OCI-LY7 (cell line): ENCODE measurements around the gene DIAPH1. TPM values are rescaled to one million over a fixed set of nuclear protein-coding genes. Genes with fewer than 3 reads are reported as not detected.

ENCODE experiments used
- BruUV-seq: library from RNA; stranded (reverse); fragments of 400-500 nt; replicated peaks from 2 replicates; lab custom pipeline; 2021; lab: Mats Ljungman, UMichigan
- CTCF ChIA-PET: fragments of 300-600 bp; sonication (Branson Sonifier 250); formaldehyde crosslinking; loops from one replicate; lab custom pipeline; 2022; ENCODE audit warnings: antibody characterized with exemption; ENCODE audit not compliant: unreplicated experiment; lab: Charles Lee
- POLR2A ChIA-PET: fragments of 300-600 bp; sonication (Branson Sonifier 250); formaldehyde crosslinking; loops from one replicate; lab custom pipeline; 2022; ENCODE audit warnings: antibody characterized with exemption; lab: Charles Lee
- DNase-seq: peaks from one replicate; pipeline ENCODE4 v3.0.0-alpha.2; 2015; ENCODE audit warnings: low spot score
- H2AFZ ChIP-seq: fragments of 200-600 bp; sonication (generic), shearing (Covaris generic); 2 replicates; pipeline ENCODE4 v1.6.1; 2014; ENCODE audit warnings: mild to moderate bottlenecking, antibody characterized with exemption, low read length, moderate library complexity
- H3K27ac ChIP-seq: fragments of 200-600 bp; sonication (generic); 2 replicates; pipeline ENCODE4 v1.5.1; 2014; ENCODE audit warnings: mixed run types, low read depth, mild to moderate bottlenecking, moderate library complexity, low read length, inconsistent platforms; ENCODE audit not compliant: poor library complexity, severe bottlenecking
- H3K36me3 ChIP-seq: fragments of 200-600 bp; sonication (generic); 2 replicates; pipeline ENCODE4 v1.6.1; 2014; ENCODE audit warnings: mild to moderate bottlenecking, antibody characterized with exemption, low read length, moderate library complexity, mixed read lengths; ENCODE audit not compliant: insufficient read depth
- H3K4me1 ChIP-seq: fragments of 200-600 bp; sonication (generic); 2 replicates; pipeline ENCODE4 v1.5.1; 2014; ENCODE audit warnings: mild to moderate bottlenecking, low read length; ENCODE audit not compliant: insufficient read depth, poor library complexity, severe bottlenecking
- H3K4me2 ChIP-seq: fragments of 200-600 bp; sonication (generic); 2 replicates; pipeline ENCODE4 v1.6.1; 2014; ENCODE audit warnings: mild to moderate bottlenecking, low read length
- H3K4me3 ChIP-seq: fragments of 200-600 bp; sonication (generic); 2 replicates; pipeline ENCODE4 v1.5.1; 2014; ENCODE audit warnings: mild to moderate bottlenecking, low read depth, low read length; ENCODE audit not compliant: poor library complexity, severe bottlenecking
- H3K79me2 ChIP-seq: fragments of 200-600 bp; sonication (generic); 2 replicates; pipeline ENCODE4 v1.6.1; 2016; ENCODE audit warnings: low read depth, mild to moderate bottlenecking, low read length, moderate library complexity, mixed read lengths; ENCODE audit not compliant: insufficient read depth
- H3K9me2 ChIP-seq: fragments of 200-600 bp; sonication (generic); 2 replicates; pipeline ENCODE4 v1.6.1; 2016; ENCODE audit warnings: mild to moderate bottlenecking, low read length, mixed read lengths; ENCODE audit not compliant: insufficient read depth
- H3K9me3 ChIP-seq: fragments of 200-600 bp; sonication (generic); 2 replicates; pipeline ENCODE4 v1.6.1; 2014; ENCODE audit warnings: mild to moderate bottlenecking, mixed run types, low read length, mixed read lengths
- H4K20me1 ChIP-seq: fragments of 200-600 bp; sonication (generic); 2 replicates; pipeline ENCODE4 v1.6.1; 2014; ENCODE audit warnings: mild to moderate bottlenecking, antibody characterized with exemption, low read length, moderate library complexity, mixed read lengths; ENCODE audit not compliant: insufficient read depth
- CTCF ChIP-seq: fragments of 200-600 bp; sonication (generic); conservative IDR thresholded peaks from 2 replicates; pipeline ENCODE4 v1.5.1; 2014; ENCODE audit warnings: mild to moderate bottlenecking, antibody characterized with exemption, low read length, moderate library complexity, mixed read lengths
- EZH2phosphoT487 ChIP-seq: fragments of 200-600 bp; sonication (generic); IDR thresholded peaks from 2 replicates; pipeline ENCODE4 v1.6.1; 2018; ENCODE audit warnings: low read depth, borderline replicate concordance, mild to moderate bottlenecking, mixed run types, antibody characterized with exemption, low read length, moderate library complexity, mixed read lengths
- intact Hi-C: fragments of 100-400 bp; cut with micrococcal nuclease; formaldehyde crosslinking; loops from one replicate; pipeline ENCODE4 v1.10.0; 2022; ENCODE audit not compliant: unreplicated experiment
- total RNA-seq, 2 experiments: library from RNA; depleted of rRNA in 1 of 2; stranded (reverse); fragments of >200 nt in 1 of 2; shearing (Covaris generic) in 1 of 2; gene quantifications; 2 replicates each; pipeline ENCODE4 v1.2.3, GENCODE V29; 2014 to 2022

The DIAPH1 gene
- total RNA-seq, 2 experiments from 2014 or later, result 78.8 to 174 TPM

GRCh38 chr5:141510850-141511601 is 107.8 kb downstream of the DIAPH1 start:
- intact Hi-C loops, result loop anchor here (10.0 kb wide), 1 partner anchor 104 kb away; the partner anchor contains the start of gene DIAPH1
- Histone ChIP-seq H3K9me3 (no peaks in the 10 kb centered on the region), H3K4me1 (peaks cover 100% of the 10 kb centered on the region), H3K4me3 (peak overlapping the region; percentile 65), H3K9me2 (no peaks in the 10 kb centered on the region), H2AFZ (no peak overlapping the region), H3K27ac (peak overlapping the region; percentile 99), H3K36me3 (peaks cover 51% of the 10 kb centered on the region; the same call in 1 of the 2 replicates), H4K20me1 (no peaks in the 10 kb centered on the region), H3K4me2 (peak overlapping the region; percentile 94), H3K79me2 (peaks cover 15% of the 10 kb centered on the region; the same call in 1 of the 2 replicates)
- DNase-seq, result peak; percentile 86
- no peak for TF ChIP-seq EZH2phosphoT487
- no peak for TF ChIP-seq CTCF
- ChIA-PET POLR2A (interaction anchor here (0.7 to 17.7 kb wide), 9 partner anchors 15 to 190 kb away, joined by 3 to 328 read pairs (median 3); partner anchors contain the start of genes PCDHGA12, PCDHGC3, PCDHGC4 and TAF7), CTCF (interaction anchor here (1.1 to 9.6 kb wide), 5 partner anchors 16 to 80 kb away, joined by 3 to 138 read pairs (median 10); partner anchors contain the start of genes PCDHGA12 and PCDHGC3)
- TSS peak; percentile 60 for BruUV-seq

- peak overlapping the region; percentile 99 for H3K27ac ChIP-seq
- peaks cover 100% of the 10 kb centered on the region for H3K4me1 ChIP-seq
- peaks cover 15% of the 10 kb centered on the region; the same call in 1 of the 2 replicates for H3K79me2 ChIP-seq
- intact Hi-C loops, result loop anchor here (10.0 kb wide), 1 partner anchor 105 kb away; the partner anchor contains the start of gene DIAPH1
- DNase-seq, result peak; percentile 23
- no TSS peak for BruUV-seq
- peaks cover 51% of the 10 kb centered on the region for H3K36me3 ChIP-seq
- H2AFZ ChIP-seq, result no peak overlapping the region
- TF ChIP-seq EZH2phosphoT487 (no peak), CTCF (no peak)
- H3K9me3 ChIP-seq, result no peaks in the 10 kb centered on the region
- peak overlapping the region; percentile 94 for H3K4me2 ChIP-seq
- H3K4me3 ChIP-seq, result peak overlapping the region; percentile 65
- H4K20me1 ChIP-seq, result no peaks in the 10 kb centered on the region
- ChIA-PET CTCF (interaction anchor here (0.9 to 9.6 kb wide), 5 partner anchors 16 to 41 kb away, joined by 3 to 138 read pairs (median 4); partner anchors contain the start of gene PCDHGC3), POLR2A (interaction anchor here (0.8 to 17.7 kb wide), 8 partner anchors 16 to 1894 kb away, joined by 3 to 328 read pairs (median 3); partner anchors contain the start of genes PCDHGA12, PCDHGC3, PCDHGC4 and TAF7)
- H3K9me2 ChIP-seq, result no peaks in the 10 kb centered on the region
Measured at GRCh38 chr5:141510160-141510559, 108.6 kb downstream of the DIAPH1 start.
